Myocyte (in vitro differentiated cells): Measurements from ENCODE around the gene OSGEP. TPM values are rescaled to one million over a fixed set of nuclear protein-coding genes. Genes with fewer than 3 reads are reported as not detected.
"Not testable (repeated sequence)": the region's sequence is repeated elsewhere in the genome, so short reads cannot be mapped to it uniquely, and the experiment has no call there.

ENCODE experiments used
- DNase-seq: peaks from one replicate; pipeline ENCODE4 v3.0.0-alpha.2; 2012; ENCODE audit warnings: low read depth
- total RNA-seq: library from RNA; depleted of rRNA; stranded (reverse); fragments of >200 nt; gene quantifications from 2 replicates; pipeline ENCODE4 v1.2.3, GENCODE V29; 2014

OSGEP gene
- total RNA-seq, 1 donor from 2014 or later, result 33.2 TPM

- DNase-seq, result peak; percentile 47
Measured at GRCh38 chr14:20469890-20470602, 15.4 kb upstream of the OSGEP start.

- peak; percentile 83 for DNase-seq
Measured at GRCh38 chr14:20469242-20469889, 14.8 kb upstream of the OSGEP start, which contains the start of gene PNP. TSS of gene PNP (plus strand) at chr14:20469406. CDS start at chr14:20469525, 119 bp downstream.

- no peak for DNase-seq
Measured at GRCh38 chr14:20468764-20469241, 14.2 kb upstream of the OSGEP start.

GRCh38 chr14:20461225-20462141 lies 6.9 kb upstream of the OSGEP start, which contains the start of gene PIP4P1:
TSS of gene PIP4P1 (minus strand) at chr14:20461434. CDS start at chr14:20461325, 109 bp downstream.
- peak; percentile 100 for DNase-seq

- DNase-seq, result no peak
Measured at GRCh38 chr14:20460458-20461224, 6.0 kb upstream of the OSGEP start.

GRCh38 chr14:20458031-20458789 lies 3.6 kb upstream of the OSGEP start:
- DNase-seq, result no peak

- DNase-seq, result no peak
Measured at GRCh38 chr14:20456971-20457370, 2.4 kb upstream of the OSGEP start.

- DNase-seq, result no peak
Measured at GRCh38 chr14:20455355-20456300, 1.0 kb upstream of the OSGEP start.

- not testable (repeated sequence) for DNase-seq
Measured at GRCh38 chr14:20452831-20453230, 1.8 kb downstream of the OSGEP start.

GRCh38 chr14:20446889-20447288 lies 7.7 kb downstream of the OSGEP start:
- no peak for DNase-seq

- not testable (repeated sequence) for DNase-seq
Measured at GRCh38 chr14:20443650-20444049, 11.0 kb downstream of the OSGEP start.

- DNase-seq, result peak; percentile 36
Measured at GRCh38 chr14:20441461-20441860, 13.2 kb downstream of the OSGEP start.

- no peak for DNase-seq
Measured at GRCh38 chr14:20440882-20441281, 13.7 kb downstream of the OSGEP start.

- DNase-seq, result no peak
Measured at GRCh38 chr14:20440465-20440864, 14.1 kb downstream of the OSGEP start.

- no peak for DNase-seq
Measured at GRCh38 chr14:20438664-20439063, 15.9 kb downstream of the OSGEP start.

GRCh38 chr14:20436363-20436755 lies 18.3 kb downstream of the OSGEP start:
- DNase-seq, result peak; percentile 33

GRCh38 chr14:20435582-20436362 lies 18.8 kb downstream of the OSGEP start, which contains the start of gene KLHL33:
TSS of gene KLHL33 (minus strand) at chr14:20436166. CDS start at chr14:20435811, 355 bp downstream.
- DNase-seq, result peak; percentile 46
